Fibroblast of lung (primary cell): ENCODE results near the gene ANKS1B. TPM values are rescaled to one million over a fixed set of nuclear protein-coding genes. Genes with fewer than 3 reads are reported as not detected.

Experiments
- DNase-seq, 2 donors: peaks; one replicate each; pipeline versions ENCODE4 v3.0.0 to v3.0.0-alpha.2; 2010; ENCODE audit warnings: low read depth in 2 of 2
- H2AFZ ChIP-seq: 2 replicates; pipeline ENCODE4 v1.5.1; 2012; ENCODE audit warnings: low read length, control low read depth, inconsistent platforms
- H3K27ac ChIP-seq: 2 replicates; pipeline ENCODE4 v1.5.1; 2011; ENCODE audit warnings: low read length, control low read depth; ENCODE audit not compliant: insufficient read depth
- H3K27me3 ChIP-seq: 2 replicates; pipeline ENCODE4 v1.5.1; 2011; ENCODE audit warnings: mild to moderate bottlenecking, low read length; ENCODE audit not compliant: control insufficient read depth, insufficient read depth
- H3K36me3 ChIP-seq: 2 replicates; pipeline ENCODE4 v1.5.1; 2011; ENCODE audit warnings: low read length; ENCODE audit not compliant: control insufficient read depth, insufficient read depth
- H3K4me1 ChIP-seq: 2 replicates; pipeline ENCODE4 v1.5.1; 2011; ENCODE audit warnings: low read length; ENCODE audit not compliant: control insufficient read depth, insufficient read depth; ENCODE audit errors: extremely low read depth
- H3K4me2 ChIP-seq: 2 replicates; pipeline ENCODE4 v1.5.1; 2011; ENCODE audit warnings: low read length, control low read depth; ENCODE audit not compliant: insufficient read depth; ENCODE audit errors: extremely low read depth
- H3K4me3 ChIP-seq, 4 experiments: fragments of 200-600 bp in 1 of 4; sonication (generic) in 1 of 4; replicated peaks in 1 of 4; 2 replicates each; pipeline ENCODE4 v1.5.1; 2011 to 2016; ENCODE audit warnings: low read length in 4 of 4, low read depth in 3 of 4, mild to moderate bottlenecking in 3 of 4, control low read depth in 2 of 4, inconsistent platforms in 1 of 4, mixed read lengths in 1 of 4; ENCODE audit not compliant: insufficient read depth in 1 of 4; ENCODE audit errors: control extremely low read depth in 1 of 4
- H3K79me2 ChIP-seq: 2 replicates; pipeline ENCODE4 v1.5.1; 2012; ENCODE audit warnings: mild to moderate bottlenecking, low read length, inconsistent platforms; ENCODE audit not compliant: control insufficient read depth, insufficient read depth
- H3K9ac ChIP-seq: 2 replicates; pipeline ENCODE4 v1.5.1; 2011; ENCODE audit warnings: mild to moderate bottlenecking, low read length, control low read depth; ENCODE audit not compliant: insufficient read depth
- H3K9me3 ChIP-seq: 2 replicates; pipeline ENCODE4 v1.5.1; 2012; ENCODE audit warnings: low read depth, low read length; ENCODE audit not compliant: control insufficient read depth, insufficient read depth
- H4K20me1 ChIP-seq: 2 replicates; pipeline ENCODE4 v1.5.1; 2011; ENCODE audit warnings: low read length; ENCODE audit not compliant: control insufficient read depth, insufficient read depth; ENCODE audit errors: extremely low read depth
- CTCF ChIP-seq, 2 donors: IDR thresholded peaks in 1 of 2; conservative IDR thresholded peaks in 1 of 2; 1 replicate in 1 of 2; 2 replicates in 1 of 2; pipeline ENCODE4 v1.5.1; 2011 to 2012; ENCODE audit warnings: low read length in 2 of 2, control low read depth in 1 of 2, inconsistent platforms in 1 of 2, low read depth in 1 of 2, mild to moderate bottlenecking in 1 of 2
- EZH2 ChIP-seq: IDR thresholded peaks from 2 replicates; pipeline ENCODE4 v1.5.1; 2012; ENCODE audit warnings: low read length, control low read depth, mild to moderate bottlenecking; ENCODE audit errors: missing control alignments
- polyA plus RNA-seq, 2 donors: library from polyadenylated mRNA; depleted of rRNA in 1 of 2; stranded (reverse) in 1 of 2; unstranded in 1 of 2; fragments of >200 nt; gene quantifications; 2 replicates each; pipeline ENCODE4 v1.2.1, GENCODE V29; 2011 to 2012; ENCODE audit warnings: missing spikeins in 1 of 2
- total RNA-seq: library from RNA; depleted of rRNA; stranded (reverse); fragments of >200 nt; gene quantifications from 2 replicates; pipeline ENCODE4 v1.2.1, GENCODE V29; 2014

Gene ANKS1B
- total and polyA plus RNA-seq, 2 donors (not counting 1 experiment from before 2014, with no cell fraction given) = 0.11 to 0.83 TPM

- Histone ChIP-seq H3K9ac (no peak overlapping the region), H4K20me1 (no peaks in the 10 kb centered on the region), H3K36me3 (no peaks in the 10 kb centered on the region), H3K4me3 (no peak overlapping the region), H3K9me3 (no peaks in the 10 kb centered on the region), H3K27me3 (no peaks in the 10 kb centered on the region), H3K4me1 (no peaks in the 10 kb centered on the region), H3K4me2 (no peak overlapping the region), H2AFZ (no peak overlapping the region), H3K79me2 (no peaks in the 10 kb centered on the region), H3K27ac (no peak overlapping the region)
- no peak for TF ChIP-seq CTCF (conservative IDR thresholded peaks at IDR 0.05 in 1 of 2, IDR thresholded peaks at IDR 0.05 in 1 of 2; ENCODE audit: low read depth in 1 of 2, low read length in 2 of 2)
- TF ChIP-seq EZH2 = no peak
- no peak for DNase-seq
These were observed 1293.4 kb downstream of the ANKS1B start for GRCh38 chr12:98691351-98691750.

- Histone ChIP-seq H3K27me3 (no peaks in the 10 kb centered on the region), H3K9ac (no peak overlapping the region), H3K4me3 (no peak overlapping the region), H3K36me3 (no peaks in the 10 kb centered on the region), H3K4me2 (no peak overlapping the region), H3K79me2 (no peaks in the 10 kb centered on the region), H3K4me1 (no peaks in the 10 kb centered on the region), H3K9me3 (no peaks in the 10 kb centered on the region), H3K27ac (no peak overlapping the region), H4K20me1 (no peaks in the 10 kb centered on the region), H2AFZ (no peak overlapping the region)
- peak in 1 of 2 donors; percentile 32 for DNase-seq
- TF ChIP-seq EZH2 (no peak), CTCF (conservative IDR thresholded peaks at IDR 0.05 in 1 of 2, IDR thresholded peaks at IDR 0.05 in 1 of 2; ENCODE audit: low read depth in 1 of 2, low read length in 2 of 2) (no peak)
These were observed 1298.1 kb downstream of the ANKS1B start for GRCh38 chr12:98686603-98687002.

Other genes starting within 250 kb of the ANKS1B start
- 38.3 and 44.4 TPM in 2 replicates for gene BLTP3B, start 157.9 kb upstream of the ANKS1B start, total RNA-seq
- gene BLTP3B, start 157.9 kb upstream of the ANKS1B start, polyA plus RNA-seq = 30.0 and 37.2 TPM in 2 replicates
- 13.9 and 16.5 TPM in 2 replicates for gene ACTR6, start 215.9 kb upstream of the ANKS1B start, total RNA-seq
- 23.8 and 34.3 TPM in 2 replicates for gene ACTR6, start 215.9 kb upstream of the ANKS1B start, polyA plus RNA-seq